Stimulated activated CD4-positive, alpha-beta T cell treated with anti-CD3 and anti-CD28 coated beads, TNF-alpha, amount 100 ng/mL, for 24 hours (primary cell): Measurements from ENCODE around the gene IDNK.
"Not testable (repeated sequence)": the region's sequence is repeated elsewhere in the genome, so short reads cannot be mapped to it uniquely, and the experiment has no call there.

Experiments
- DNase-seq, 3 experiments: peaks; one replicate each; pipeline ENCODE4 v3.0.0-alpha.2; 2020; ENCODE audit warnings: low read depth in 3 of 3

Gene IDNK

GRCh38 chr9:83622939-83623678 lies at the start of gene IDNK:
Gene IDNK (plus strand): TSS chr9:83623143. CDS start chr9:83623172, 29 bp downstream.
- peak; percentile 33 to 51 (median 37) for DNase-seq

- DNase-seq = no peak
Measured at GRCh38 chr9:83574482-83574881, 48.5 kb upstream of the IDNK start.

DNA sequence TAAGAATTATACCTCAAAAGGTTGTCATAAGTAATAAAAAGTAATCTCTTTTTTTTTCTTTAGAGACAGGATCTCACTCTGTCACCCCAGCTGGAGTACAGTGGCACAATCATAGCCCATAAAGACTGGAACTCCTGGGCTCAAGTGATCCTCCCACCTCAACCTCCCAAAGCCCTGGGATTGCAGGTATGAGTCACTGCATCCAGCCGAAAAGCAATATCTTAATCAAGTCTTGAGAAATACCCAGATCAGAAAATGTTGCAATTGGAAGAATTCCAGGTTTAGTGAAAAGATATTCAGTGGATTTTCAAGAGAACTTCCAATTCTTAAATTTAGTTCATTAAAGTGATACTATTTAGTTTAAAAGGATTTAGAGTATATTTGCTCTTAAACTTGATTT lies 40.9 kb upstream of the IDNK start:
- no peak for DNase-seq

GRCh38 chr9:83583151-83584014 lies 39.6 kb upstream of the IDNK start:
- peak in 1 of 3 experiments; percentile 3 for DNase-seq

DNA sequence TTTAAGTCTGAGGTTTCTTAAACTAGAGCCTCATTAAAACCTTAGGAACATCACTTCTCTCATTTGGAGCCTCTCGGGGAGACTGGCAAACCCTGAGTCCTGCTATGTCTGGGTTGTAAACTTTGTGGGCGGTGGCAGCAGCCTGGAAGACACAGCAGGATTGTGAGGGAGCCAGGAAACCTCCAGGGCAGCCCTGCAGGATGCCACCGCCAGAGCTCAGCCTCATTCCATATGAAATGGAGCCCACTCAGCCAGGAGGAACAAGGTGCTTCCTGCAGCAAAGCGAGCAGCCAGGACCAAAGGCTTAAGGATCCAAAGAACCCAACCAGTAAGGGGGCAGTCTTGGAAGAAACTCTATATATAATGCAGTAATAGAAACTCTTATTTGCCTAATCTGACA lies 37.9 kb upstream of the IDNK start:
- no peak for DNase-seq

DNA sequence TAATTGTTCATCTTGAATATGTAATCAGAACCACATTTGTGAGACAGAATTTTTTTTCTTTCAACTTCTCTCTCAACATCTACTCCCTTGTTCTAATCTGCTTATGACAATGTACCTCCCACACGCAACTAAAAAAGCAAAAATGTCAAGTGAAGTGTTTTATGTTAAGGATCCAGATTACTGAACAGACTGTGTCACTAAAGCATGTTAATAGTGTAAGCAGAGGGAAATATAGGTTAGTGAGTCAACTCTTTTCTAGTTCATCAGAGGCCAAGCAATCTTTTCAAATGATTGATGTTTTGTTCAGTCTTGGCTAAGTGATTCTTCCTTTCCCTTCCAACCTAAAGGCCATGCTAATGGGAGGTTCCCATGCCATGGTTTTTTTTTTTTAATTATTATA lies 34.7 kb upstream of the IDNK start:
- DNase-seq = no peak

GRCh38 chr9:83596899-83597504 lies 25.9 kb upstream of the IDNK start:
- peak in 2 of 3 experiments; percentile 9 to 35 for DNase-seq

GRCh38 chr9:83598487-83598886 lies 24.5 kb upstream of the IDNK start:
- no peak for DNase-seq

DNA sequence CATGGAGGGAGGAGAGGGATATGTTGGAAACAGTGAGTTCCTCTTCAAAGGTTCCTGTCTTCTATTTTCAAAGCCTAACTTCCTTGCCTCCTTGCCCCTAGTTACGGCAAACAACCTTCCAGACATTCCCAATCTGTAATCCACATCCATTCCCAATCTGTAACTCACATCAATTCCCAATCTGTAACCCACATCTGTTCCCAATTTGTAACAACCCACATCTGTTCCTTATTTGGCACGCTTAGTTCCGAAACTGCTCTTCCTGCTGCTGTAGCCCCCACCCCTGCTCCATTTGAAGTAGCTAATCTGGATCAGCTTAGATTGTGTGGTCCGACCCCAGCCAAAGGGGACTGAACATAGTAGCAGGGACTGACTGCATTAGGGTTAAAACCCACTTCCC lies 23.9 kb upstream of the IDNK start:
- no peak for DNase-seq

- no peak for DNase-seq
Measured at GRCh38 chr9:83601463-83601862, 21.5 kb upstream of the IDNK start.

GRCh38 chr9:83607620-83608019 lies 15.3 kb upstream of the IDNK start:
- not testable (repeated sequence) for DNase-seq

DNA sequence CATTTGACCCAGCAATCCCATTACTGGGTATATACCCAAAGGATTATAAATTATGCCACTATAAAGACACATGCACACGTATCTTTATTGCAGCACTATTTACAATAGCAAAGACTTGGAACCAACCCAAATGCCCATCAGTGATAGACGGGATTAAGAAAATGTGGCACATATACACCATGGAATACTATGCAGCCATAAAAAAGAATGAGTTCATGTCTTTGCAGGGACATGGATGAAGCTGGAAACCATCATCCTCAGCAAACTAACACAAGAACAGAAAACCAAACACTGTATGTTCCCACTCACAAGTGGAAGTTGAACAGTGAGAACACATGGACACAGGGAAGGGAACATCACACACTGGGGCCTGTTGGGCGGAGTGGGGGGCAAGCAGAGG lies 9.6 kb upstream of the IDNK start:
- DNase-seq = not testable (repeated sequence)

GRCh38 chr9:83617299-83617698 lies 5.6 kb upstream of the IDNK start:
- no peak for DNase-seq

- DNase-seq = peak in 1 of 3 experiments; percentile 17
Measured at GRCh38 chr9:83620841-83621636, 1.9 kb upstream of the IDNK start.

GRCh38 chr9:83622433-83622938 lies 457 bp upstream of the IDNK start:
- DNase-seq = peak in 1 of 3 experiments; percentile 63

- no peak for DNase-seq
Measured at GRCh38 chr9:83623679-83624076, 735 bp downstream of the IDNK start.

GRCh38 chr9:83625178-83625577 lies 2.2 kb downstream of the IDNK start:
- DNase-seq = no peak

- no peak for DNase-seq
Measured at GRCh38 chr9:83628540-83628939, 5.6 kb downstream of the IDNK start.

GRCh38 chr9:83629433-83630104 lies 6.6 kb downstream of the IDNK start:
- DNase-seq = no peak

GRCh38 chr9:83630938-83631457 lies 8.1 kb downstream of the IDNK start:
- DNase-seq = no peak

GRCh38 chr9:83633255-83633654 lies 10.3 kb downstream of the IDNK start:
- DNase-seq = no peak
